HG03097 (cell line): Measurements from ENCODE around the gene PFKFB4.
"Not testable (repeated sequence)": the region's sequence is repeated elsewhere in the genome, so short reads cannot be mapped to it uniquely, and the experiment has no call there.

ENCODE experiments used
- ATAC-seq: cut with Tn5 transposase; IDR thresholded peaks from one replicate; pipeline ENCODE4 v1.9.1; 2021; ENCODE audit not compliant: unreplicated experiment, low FRiP score

Gene PFKFB4

DNA sequence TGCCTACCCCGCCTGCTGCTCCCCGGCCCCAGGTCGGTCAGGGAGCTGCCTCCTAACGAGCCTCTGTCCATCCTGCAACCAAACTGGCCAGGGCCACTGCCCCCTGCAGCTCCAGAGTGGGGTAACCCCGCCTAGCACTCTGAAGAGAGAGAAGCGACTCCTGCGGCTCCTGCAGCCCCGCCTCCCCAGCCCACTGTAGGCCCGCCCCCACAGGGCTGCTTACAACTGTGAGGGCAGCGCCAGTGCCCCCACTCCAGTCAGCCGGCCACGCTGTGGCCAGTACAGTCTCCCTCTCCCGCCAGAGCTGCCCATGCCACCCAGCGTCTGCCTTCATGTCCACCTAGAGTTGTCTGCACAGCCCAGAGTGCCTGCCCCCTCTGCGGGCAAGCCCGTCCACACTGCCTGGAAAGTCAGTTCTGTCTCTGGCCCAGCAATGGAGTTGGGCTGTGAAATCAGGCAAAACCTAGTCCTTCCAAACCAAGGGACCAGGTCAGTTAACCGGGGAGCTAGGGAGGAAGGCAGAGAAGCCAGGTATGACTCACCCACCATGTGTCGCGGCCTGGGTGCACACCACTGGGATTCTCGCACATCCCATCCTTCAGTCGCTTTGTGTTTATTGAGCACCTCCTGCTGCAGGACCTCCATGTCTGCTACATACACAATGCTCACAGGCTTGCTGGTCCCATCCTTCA, 4.6 kb upstream of the PFKFB4 start:
- no peak for ATAC-seq

DNA sequence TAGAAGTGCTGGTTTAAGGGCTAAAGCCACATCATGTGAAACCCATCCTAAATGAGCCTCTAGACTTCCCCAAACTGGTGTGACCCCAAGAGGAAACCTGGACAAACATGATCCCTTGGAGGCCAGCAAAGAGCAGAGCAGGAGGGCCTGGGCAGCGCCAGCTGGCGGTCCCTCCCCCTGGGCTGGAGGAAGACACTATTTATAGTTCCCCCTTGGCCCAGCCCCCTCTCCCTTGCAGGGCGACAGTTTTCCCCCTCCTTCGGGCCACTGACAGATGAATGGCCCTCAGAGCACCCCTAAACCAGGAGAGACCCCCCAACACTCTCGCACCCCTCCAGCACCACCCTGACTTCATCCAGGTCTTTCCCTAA, 4.0 kb upstream of the PFKFB4 start:
- no peak for ATAC-seq

DNA sequence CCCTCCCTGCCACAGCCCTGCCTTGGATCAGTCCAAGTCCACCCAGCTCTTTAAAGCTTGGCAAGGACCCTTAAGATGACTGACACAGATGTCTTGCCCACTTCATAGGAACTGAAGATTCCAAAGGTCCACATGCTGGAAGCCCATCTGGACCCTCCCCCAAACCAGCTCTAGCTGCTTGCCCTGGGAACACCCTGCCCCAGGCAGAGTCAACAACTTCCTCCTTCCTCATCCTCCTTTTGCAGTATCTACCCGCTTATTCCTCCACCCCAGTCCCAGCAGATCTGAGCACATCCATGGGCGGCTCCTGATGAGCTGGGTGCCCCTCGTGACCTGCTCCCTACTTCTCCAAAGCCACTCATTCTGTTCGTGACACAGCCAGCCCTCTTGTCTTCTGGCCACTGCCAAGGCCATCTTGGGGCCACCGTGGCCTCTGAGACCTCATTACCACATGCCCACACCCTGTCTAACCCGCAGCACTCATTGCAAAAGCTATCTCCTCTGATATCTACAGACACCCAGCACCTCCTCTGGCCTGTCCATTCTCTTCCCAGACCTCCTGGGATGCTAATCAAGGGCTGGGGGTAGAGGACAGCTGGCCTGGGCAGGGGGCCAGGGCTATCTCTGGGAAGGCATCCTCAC, 2.0 kb upstream of the PFKFB4 start:
- no peak for ATAC-seq

DNA sequence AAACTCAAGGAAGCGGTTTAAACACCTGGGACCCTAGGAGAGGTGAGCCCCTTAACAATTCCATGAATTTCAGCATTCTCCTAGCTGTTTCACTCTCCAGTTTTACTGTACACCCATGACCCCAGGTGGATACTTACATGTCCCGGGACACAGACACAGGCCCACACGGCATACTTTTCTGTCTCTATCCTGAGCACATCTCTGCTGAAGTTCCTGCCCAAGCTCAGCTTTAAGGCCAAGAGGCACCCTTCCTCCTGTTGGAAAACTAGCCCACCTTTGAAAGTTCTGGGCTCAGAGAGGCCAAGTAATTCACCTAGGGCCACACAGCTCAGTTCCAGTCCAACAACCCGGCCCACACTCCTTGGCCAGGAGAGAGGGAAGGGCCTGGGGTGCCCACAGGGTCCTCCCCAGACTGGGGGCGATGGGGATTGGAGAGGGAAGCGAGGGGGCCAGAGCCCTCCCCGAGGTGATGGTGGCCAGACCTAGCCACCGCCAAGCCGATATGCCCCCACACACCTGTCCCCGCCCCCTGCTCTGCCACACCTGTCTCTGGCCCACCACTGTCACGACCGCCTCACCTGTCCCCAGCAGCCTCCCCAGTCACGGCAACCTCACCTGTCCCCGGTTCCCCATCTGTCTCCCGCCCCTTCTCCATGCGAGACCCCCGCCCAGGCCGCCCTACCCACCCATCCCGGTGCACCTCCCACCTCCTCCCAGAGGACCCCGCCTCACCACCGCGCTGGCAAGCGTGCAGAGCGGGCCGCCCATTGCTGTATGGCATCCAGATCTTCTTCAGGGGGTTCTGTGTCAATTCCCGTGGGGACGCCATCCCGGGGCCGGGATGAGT, 431 bp downstream of the PFKFB4 start:
- no peak for ATAC-seq

- no peak for ATAC-seq
These were observed 1.2 kb downstream of the PFKFB4 start for GRCh38 chr3:48555231-48555948.

DNA sequence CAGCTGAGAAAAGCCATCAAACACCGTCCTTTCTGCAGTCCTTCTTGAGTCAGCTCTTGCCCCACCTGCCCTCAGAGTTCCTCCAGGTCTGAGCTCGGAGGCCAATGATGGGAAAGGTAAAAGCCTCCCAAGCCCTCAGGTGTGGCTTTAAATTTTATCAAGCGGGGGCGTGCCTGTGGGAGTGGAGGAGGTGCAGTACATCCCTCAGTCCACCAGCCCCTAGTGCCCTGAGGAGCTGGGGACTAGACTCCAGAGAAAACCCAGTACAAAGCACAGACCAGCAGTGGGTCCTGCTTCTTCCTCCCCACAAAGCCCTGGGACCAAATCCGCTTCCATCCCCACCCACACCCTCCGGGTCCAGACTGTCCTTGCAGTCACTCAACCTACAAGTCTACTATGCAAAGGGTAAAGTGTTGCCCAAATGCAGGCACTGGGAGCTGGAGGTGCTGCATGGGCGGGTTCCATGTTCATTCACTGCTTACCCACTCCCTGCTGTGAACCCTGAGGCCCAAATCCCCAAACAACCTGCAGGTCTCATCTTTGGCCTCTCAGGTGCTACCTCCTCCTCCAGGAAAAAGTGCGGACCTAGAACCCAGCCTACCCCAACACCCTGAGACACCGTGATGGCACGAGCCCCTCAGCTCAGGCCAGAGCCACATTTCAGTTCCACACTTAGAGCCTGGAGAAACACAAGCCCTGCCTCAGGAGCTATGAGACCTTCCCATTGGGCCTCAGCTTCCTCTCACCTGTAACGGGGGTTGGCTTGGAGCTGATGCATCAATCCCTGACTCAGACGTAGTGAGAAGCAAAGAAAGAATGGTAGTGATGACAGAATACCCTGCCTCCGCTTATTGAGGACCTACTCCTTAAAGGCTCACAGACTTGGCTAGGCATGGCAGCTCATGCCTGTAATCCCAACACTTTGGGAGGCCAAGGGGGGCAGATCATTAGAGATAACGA, 2.4 kb downstream of the PFKFB4 start:
- no peak for ATAC-seq

- ATAC-seq = no peak
These were observed 3.2 kb downstream of the PFKFB4 start for GRCh38 chr3:48553361-48553760.

- no peak for ATAC-seq
These were observed 4.3 kb downstream of the PFKFB4 start for GRCh38 chr3:48552111-48552951.

DNA sequence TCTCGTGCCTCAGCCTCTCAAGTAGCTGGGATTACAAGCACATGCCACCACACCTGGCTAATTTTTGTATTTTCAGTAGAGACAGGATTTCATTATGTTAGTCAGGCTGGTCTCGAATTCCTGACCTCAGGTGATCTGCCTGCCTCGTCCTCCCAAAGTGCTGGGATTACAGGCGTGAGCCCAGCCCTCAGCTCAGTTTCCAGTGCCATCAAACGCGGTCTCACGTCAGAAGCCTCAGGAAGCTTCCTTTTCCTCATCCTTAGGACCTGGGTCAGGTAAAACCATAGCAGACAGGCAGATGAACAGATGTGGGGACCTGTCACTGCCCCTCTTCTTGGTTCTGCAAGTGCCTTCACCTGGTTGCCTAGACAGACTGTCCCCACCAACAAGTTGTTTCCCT, 5.0 kb downstream of the PFKFB4 start:
- not testable (repeated sequence) for ATAC-seq

DNA sequence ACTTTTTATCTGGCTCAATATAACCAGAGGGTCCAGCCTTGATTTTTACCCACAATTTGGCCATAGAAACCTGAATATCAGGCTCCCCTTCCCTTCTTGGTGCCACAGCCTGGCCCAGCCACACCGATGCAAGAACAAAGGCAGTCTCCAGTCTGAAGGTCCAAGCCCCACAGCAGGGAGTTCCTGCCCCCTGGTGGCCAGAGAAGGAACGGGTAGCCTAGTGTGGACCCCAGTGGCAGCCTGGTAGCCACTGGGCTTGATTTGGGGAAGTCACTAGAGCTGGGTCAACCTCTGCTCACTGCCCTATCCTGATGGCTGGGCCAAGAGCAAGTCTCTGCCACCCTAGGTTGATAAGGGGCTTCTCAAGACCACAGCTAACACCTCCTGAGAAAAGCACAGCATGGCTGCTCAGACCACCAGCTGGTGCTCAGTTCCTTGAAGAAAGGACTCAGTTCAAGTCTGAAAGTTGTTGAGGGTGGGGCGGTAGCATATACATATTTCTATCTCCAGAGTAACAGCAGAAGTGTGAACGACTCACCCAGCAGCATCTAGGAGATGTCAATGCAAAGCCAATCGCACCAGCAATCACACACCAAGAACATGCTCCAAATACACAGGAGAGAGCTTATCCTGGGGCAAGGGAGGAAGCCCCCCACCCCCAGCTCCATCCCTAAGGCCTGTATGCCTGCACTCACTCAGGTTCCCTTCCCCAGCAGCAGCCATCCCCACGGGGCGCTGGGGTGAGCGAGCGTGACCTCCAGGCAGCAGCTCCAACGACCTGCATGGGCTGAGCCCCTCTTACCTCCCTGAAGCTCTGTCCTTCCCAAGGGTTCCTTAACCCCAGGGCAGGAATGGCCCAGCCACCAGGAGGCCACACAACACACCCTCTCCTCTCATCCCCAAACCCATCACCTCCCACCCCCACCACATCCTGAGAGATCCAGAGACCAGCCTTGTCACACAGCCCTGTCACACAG, 7.6 kb downstream of the PFKFB4 start:
- no peak for ATAC-seq

DNA sequence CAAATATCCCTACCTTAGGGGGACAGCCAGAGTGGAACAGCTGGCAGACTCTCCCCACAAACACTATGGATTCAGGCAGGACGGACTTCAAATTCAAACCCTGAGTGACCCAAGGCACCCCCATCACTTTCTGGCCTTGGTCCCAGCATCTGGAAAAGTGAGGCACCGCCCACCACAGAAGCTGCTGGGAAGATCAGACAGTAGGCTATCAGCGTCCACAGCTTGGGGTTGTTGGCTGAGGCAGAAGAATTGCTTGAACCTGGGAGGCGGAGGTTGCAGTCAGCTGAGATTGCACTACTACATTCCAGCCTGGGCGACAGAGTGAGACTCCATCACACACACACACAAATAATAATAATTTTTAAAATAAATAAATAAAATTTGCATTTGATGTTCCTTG, 8.5 kb downstream of the PFKFB4 start:
- ATAC-seq = no peak

DNA sequence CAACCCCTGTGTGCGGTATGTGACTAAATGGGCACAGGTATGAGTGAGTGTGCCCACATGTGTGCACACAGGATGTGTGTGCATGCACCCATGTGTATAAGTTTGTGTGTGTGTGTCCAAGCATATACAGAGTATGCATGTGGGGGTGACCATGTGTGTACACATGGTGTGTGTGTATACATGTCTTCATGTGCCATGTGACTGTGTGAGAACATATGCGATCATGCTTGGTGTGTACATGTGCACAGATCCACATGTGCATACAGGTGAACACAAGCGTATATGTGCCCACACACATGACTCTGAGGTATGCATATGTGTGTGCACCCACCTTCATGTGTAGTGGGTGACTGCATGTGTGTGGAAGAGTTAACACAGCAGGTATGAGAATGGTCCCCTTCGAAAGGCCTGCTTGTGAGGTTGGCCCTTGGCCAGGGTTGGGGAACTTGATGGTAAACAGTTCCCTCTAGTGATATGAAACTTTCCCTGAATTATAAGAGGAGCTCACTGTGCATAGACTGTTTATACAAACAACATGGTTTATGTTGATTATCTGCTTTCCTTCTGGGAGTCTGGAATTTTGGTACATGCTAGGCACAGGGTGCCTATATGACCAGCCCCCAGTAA, 10.3 kb downstream of the PFKFB4 start:
- ATAC-seq = no peak

- ATAC-seq = no peak
These were observed 12.5 kb downstream of the PFKFB4 start for GRCh38 chr3:48544141-48544540.

DNA sequence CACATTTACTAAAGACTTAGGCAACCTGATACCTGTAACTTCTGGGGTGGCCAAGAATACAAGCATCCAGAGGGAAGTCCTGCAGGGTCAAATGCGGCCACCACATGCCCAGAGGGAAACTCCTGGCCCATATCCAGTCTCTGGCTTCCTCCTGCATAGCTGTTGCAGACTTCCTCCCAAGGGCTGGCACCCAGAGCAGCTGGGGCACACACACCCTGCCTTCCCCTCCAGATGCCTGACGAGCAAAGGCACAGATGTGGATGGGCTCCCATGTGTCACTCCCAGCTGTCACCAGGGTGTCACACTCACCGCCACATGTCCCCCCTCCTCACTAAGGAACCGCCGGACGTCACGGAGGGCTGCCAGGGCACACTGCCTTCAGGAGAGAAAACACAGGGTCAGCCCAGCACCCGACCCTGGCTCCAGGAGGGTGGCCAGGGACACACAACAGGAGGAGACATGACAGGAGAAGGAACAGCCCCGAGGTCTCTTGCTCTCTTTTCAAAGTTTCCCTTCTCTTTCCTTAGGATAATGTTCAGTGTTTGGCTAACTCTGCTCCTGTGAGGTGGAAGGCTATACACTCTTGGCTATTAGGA, 13.2 kb downstream of the PFKFB4 start:
- ATAC-seq = no peak

DNA sequence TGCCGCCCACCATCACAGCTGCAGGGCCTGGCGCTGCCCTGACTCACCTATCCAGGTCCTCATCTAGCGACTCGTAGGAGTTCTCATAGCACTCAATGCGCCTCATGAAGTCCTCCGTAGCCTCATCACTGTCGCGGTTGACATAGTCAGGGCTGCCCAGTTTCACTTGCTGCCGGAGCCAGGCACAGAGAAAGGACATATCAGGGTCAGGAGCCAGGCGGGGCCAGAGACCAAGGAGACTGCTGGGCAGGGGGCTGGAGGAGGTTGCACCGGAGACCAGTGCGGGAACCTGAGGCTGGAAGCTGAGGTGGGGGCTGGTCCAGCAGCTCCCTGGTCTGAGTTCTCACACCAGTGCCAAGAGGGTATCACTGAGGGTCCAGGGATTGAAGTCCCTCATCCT, 18.2 kb downstream of the PFKFB4 start:
- no peak for ATAC-seq

DNA sequence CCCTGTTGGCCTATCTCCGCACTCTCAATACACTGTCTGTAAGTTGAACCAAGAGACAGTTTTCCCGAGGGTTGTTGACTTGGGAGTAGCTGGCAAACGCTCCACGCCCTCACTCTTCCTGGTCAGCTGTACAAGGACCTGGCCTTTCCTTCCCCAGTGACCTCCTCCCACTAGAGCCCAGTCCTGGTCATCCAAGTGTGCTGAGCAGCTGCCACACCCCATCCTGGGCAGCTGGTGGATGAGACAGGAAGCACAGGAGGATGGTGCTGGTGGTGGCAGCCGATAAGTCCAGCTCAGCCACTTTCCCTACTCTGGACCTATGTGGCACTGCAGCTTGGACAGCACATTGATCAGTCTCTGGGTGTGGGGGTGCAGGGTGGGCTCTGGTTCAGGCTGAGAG, 19.8 kb downstream of the PFKFB4 start:
- no peak for ATAC-seq

DNA sequence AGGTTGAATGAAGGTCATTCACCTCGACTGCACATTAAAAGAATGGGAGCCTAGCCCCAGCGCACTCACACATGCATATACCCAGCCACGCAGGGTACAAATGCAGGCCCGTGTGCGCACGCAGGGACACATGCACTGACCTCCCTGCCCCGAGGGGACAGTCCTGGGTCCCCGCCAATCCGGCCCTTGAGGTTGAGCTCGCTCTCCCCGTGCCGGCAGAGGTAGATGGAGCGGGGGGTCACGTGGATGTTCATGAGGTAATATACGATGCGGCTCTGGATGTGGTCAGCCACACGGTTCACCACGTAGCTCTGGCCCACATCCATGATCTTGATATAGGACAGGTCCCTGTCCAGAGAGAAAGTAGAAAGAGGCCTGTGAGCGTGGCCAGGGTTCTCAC, 20.5 kb downstream of the PFKFB4 start:
- no peak for ATAC-seq
